ENCODE measurements around the gene TOM1L2. TPM values are rescaled to one million over a fixed set of nuclear protein-coding genes. Genes with fewer than 3 reads are reported as not detected.

The TOM1L2 gene
- total and polyA plus RNA-seq, 8 donors, result 13.3 to 154 (median 41.1) TPM

GRCh38 chr17:17846645-17847044, 125.6 kb downstream of the TOM1L2 start:
- H3K4me3 ChIP-seq, result no peak overlapping the region
- WGBS, 5 donors, result 87 to 100% (median 92%) methylated on average over 5 to 8 of the region's 8 CpGs
- no peak overlapping the region for H3K27ac ChIP-seq
- no peaks in the 10 kb centered on the region for H3K27me3 ChIP-seq
- no peak for TF ChIP-seq POLR2A (IDR thresholded peaks at IDR 0.05)
- no peak for TF ChIP-seq EP300 (IDR thresholded peaks at IDR 0.05)
- TF ChIP-seq CTCF (IDR thresholded peaks at IDR 0.05), result no peak
- TF ChIP-seq POLR2AphosphoS5 (IDR thresholded peaks at IDR 0.05), result no peak
- peaks cover 0 to 35% (median 24%) of the 10 kb centered on the region in 4 donors for H3K36me3 ChIP-seq
- intact Hi-C loops (cut with DNase I; ENCODE audit: low total_unique reads), result no loop called here
- DNase-seq, result no peak
- no peaks in the 10 kb centered on the region for H3K9me3 ChIP-seq
- peaks cover 26 to 50% (median 38%) of the 10 kb centered on the region in 4 donors for H3K4me1 ChIP-seq

DNA sequence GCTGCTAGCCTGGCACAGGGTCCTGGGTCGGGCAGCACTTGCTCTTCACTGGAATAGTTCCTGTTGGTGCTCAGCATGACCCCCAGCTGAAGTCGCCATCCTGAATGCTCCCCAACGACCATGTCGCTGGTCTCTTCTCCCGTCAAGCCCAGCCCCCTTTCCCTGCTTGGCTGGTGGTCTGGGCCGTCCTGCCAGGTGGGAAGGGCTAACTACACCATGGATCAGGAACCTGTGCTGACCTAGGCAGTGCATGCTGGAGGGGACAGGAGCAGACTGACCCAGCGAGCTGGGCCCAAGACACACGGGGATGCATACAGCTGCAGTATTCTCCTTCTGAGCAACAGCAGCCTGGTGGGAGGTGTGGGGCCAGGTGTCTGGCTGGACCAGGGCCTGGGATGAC, 126.2 kb downstream of the TOM1L2 start:
- H3K4me1 ChIP-seq, result peaks cover 21 to 55% (median 41%) of the 10 kb centered on the region in 4 donors
- 85 to 90% (median 86%) methylated on average over 6 to 8 of the region's 8 CpGs for WGBS, 5 donors
- no peaks in the 10 kb centered on the region for H3K27me3 ChIP-seq
- no peak overlapping the region for H3K4me3 ChIP-seq
- no peak for DNase-seq
- intact Hi-C loops (cut with DNase I; ENCODE audit: low total_unique reads), result no loop called here
- H3K27ac ChIP-seq, result no peak overlapping the region
- peaks cover 0 to 32% (median 24%) of the 10 kb centered on the region in 4 donors for H3K36me3 ChIP-seq
- no peaks in the 10 kb centered on the region for H3K9me3 ChIP-seq
- TF ChIP-seq POLR2A (IDR thresholded peaks at IDR 0.05) (no peak), EP300 (IDR thresholded peaks at IDR 0.05) (no peak), POLR2AphosphoS5 (IDR thresholded peaks at IDR 0.05) (no peak), CTCF (IDR thresholded peaks at IDR 0.05) (no peak)

GRCh38 chr17:17845046-17845775, 127.0 kb downstream of the TOM1L2 start:
- Histone ChIP-seq H3K4me3 (no peak overlapping the region), H3K4me1 (peaks cover 23 to 55% (median 45%) of the 10 kb centered on the region in 4 donors), H3K9me3 (no peaks in the 10 kb centered on the region), H3K36me3 (peaks cover 0 to 25% (median 24%) of the 10 kb centered on the region in 4 donors), H3K27me3 (no peaks in the 10 kb centered on the region), H3K27ac (peak overlapping the region in 3 of 5 donors; percentile 5 to 21 (median 8))
- DNase-seq, result peak in 1 of 2 donors; percentile 61
- no peak for TF ChIP-seq CTCF (IDR thresholded peaks at IDR 0.05)
- intact Hi-C loops (cut with DNase I; ENCODE audit: low total_unique reads), result no loop called here
- WGBS, 5 donors, result 65 to 84% (median 70%) methylated on average over 8 to 13 of the region's 13 CpGs

GRCh38 chr17:17844500-17844899, 127.7 kb downstream of the TOM1L2 start:
- H3K36me3 ChIP-seq, result peaks cover 0 to 25% (median 24%) of the 10 kb centered on the region in 4 donors
- H3K9me3 ChIP-seq, result no peaks in the 10 kb centered on the region
- TF ChIP-seq POLR2A (IDR thresholded peaks at IDR 0.05) (no peak), POLR2AphosphoS5 (IDR thresholded peaks at IDR 0.05) (no peak), CTCF (IDR thresholded peaks at IDR 0.05) (no peak), EP300 (IDR thresholded peaks at IDR 0.05) (no peak)
- 80 to 97% (median 93%) methylated on average over 3 to 6 of the region's 6 CpGs for WGBS, 5 donors
- no peak overlapping the region for H3K27ac ChIP-seq
- intact Hi-C loops (cut with DNase I; ENCODE audit: low total_unique reads), result no loop called here
- no peak for DNase-seq
- H3K4me1 ChIP-seq, result peaks cover 20 to 53% (median 43%) of the 10 kb centered on the region in 4 donors
- H3K27me3 ChIP-seq, result no peaks in the 10 kb centered on the region
- H3K4me3 ChIP-seq, result no peak overlapping the region

Data from stomach (tissue), 9 donors.